Raji (cell line): ENCODE measurements around the gene PLEKHA5.

ENCODE experiments used
- POLR2A ChIP-seq: IDR thresholded peaks from 2 replicates; pipeline ENCODE4 v1.6.1; 2011; ENCODE audit warnings: low read depth, low read length, control low read depth; ENCODE audit not compliant: insufficient read depth

The PLEKHA5 gene

GRCh38 chr12:19150273-19150900 lies 20.9 kb downstream of the PLEKHA5 start:
- no peak for TF ChIP-seq POLR2A

- TF ChIP-seq POLR2A, result no peak
Measured at GRCh38 chr12:19151298-19151697, 21.8 kb downstream of the PLEKHA5 start.

- no peak for TF ChIP-seq POLR2A
Measured at GRCh38 chr12:19153396-19153795, 23.9 kb downstream of the PLEKHA5 start.

GRCh38 chr12:19154686-19155085 lies 25.2 kb downstream of the PLEKHA5 start:
- no peak for TF ChIP-seq POLR2A

GRCh38 chr12:19155981-19156734 lies 26.6 kb downstream of the PLEKHA5 start:
- TF ChIP-seq POLR2A, result no peak

GRCh38 chr12:19158923-19159322 lies 29.4 kb downstream of the PLEKHA5 start:
- TF ChIP-seq POLR2A, result no peak

- no peak for TF ChIP-seq POLR2A
Measured at GRCh38 chr12:19161216-19161615, 31.7 kb downstream of the PLEKHA5 start.

GRCh38 chr12:19165451-19165850 lies 35.9 kb downstream of the PLEKHA5 start:
- TF ChIP-seq POLR2A, result no peak

- no peak for TF ChIP-seq POLR2A
Measured at GRCh38 chr12:19166387-19166786, 36.9 kb downstream of the PLEKHA5 start.

GRCh38 chr12:19166956-19167355 lies 37.4 kb downstream of the PLEKHA5 start:
- no peak for TF ChIP-seq POLR2A

- no peak for TF ChIP-seq POLR2A
Measured at GRCh38 chr12:19167708-19168107, 38.2 kb downstream of the PLEKHA5 start.

- no peak for TF ChIP-seq POLR2A
Measured at GRCh38 chr12:19168644-19169043, 39.1 kb downstream of the PLEKHA5 start.

- no peak for TF ChIP-seq POLR2A
Measured at GRCh38 chr12:19169222-19169621, 39.7 kb downstream of the PLEKHA5 start.

- TF ChIP-seq POLR2A, result no peak
Measured at GRCh38 chr12:19171731-19172130, 42.2 kb downstream of the PLEKHA5 start.

- TF ChIP-seq POLR2A, result no peak
Measured at GRCh38 chr12:19177754-19178153, 48.2 kb downstream of the PLEKHA5 start.

GRCh38 chr12:19179986-19180385 lies 50.5 kb downstream of the PLEKHA5 start:
- TF ChIP-seq POLR2A, result no peak

GRCh38 chr12:19181666-19182426 lies 52.3 kb downstream of the PLEKHA5 start:
- TF ChIP-seq POLR2A, result no peak
